Measurements from ENCODE around the gene MTA3.
A peak's percentile ranks its signal among the peaks of the same experiment; 100 is the strongest.
"Not testable (repeated sequence)": the region's sequence is repeated elsewhere in the genome, so short reads cannot be mapped to it uniquely, and the experiment has no call there.

MTA3 gene

DNA sequence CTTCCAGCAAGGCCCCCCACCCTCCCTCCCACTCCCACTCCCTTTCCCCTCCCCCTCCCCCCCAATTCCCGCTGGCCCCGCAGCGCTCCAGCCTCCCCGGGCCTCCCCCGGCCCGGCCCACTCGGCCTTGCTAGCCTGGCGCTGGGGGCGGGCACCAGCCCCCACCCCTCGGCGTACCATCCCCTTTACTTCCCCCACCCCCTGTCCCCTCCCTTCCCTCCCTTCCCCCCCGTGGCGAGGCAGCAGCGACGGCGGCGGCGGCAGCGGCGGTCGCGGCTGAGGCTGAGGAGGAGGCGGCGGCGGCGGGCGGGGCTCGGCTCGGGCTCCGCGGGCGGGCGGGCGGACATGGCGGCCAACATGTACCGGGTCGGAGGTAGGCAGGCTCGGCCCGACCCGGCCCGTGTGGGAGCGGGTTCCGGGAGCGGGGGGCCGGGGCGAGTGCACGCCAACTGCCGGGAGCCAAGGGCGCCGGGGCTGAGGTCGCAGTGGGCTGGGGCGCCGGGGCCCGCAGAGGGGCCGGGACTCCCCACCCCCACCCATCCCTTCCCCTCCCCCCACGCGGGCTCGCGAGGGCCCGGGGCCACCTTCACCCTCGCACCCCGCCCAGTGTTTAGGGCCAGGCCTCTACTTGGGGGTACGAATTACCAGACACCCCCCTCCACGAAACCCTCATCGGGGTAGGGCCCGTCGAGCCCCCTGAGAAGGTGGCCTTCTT, at the start of gene MTA3:
Gene MTA3, plus strand, starts transcription at position 232 of the 715 bp plus-strand sequence. Its CDS starts 114 bp downstream, at position 346.
- peak; percentile 37 for DNase-seq

DNA sequence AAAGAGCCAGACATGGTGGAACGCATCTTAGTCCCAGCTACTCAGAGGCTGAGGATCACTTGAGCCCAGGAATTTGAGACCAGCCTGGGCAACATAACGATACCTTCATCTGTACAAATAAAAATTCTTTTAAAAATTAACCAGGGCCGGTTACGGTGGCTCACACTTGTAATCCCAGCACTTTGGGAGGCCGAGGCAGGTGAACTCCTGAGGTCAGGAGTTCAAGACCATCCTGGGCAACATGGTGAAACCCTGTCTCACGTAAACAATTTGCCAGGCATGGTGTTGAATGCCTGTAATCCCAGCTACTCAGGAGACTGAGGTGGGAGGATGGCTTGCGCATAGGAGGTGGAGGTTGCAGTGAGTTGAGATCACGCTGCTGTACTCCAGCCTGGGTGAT, 48.8 kb upstream of the MTA3 start:
- no peak for DNase-seq

GRCh38 chr2:42522035-42522434, 46.4 kb upstream of the MTA3 start:
- no peak for DNase-seq

GRCh38 chr2:42523341-42523740, 45.1 kb upstream of the MTA3 start:
- DNase-seq = no peak

- DNase-seq = no peak
Observed at GRCh38 chr2:42532397-42532796, 36.0 kb upstream of the MTA3 start.

DNA sequence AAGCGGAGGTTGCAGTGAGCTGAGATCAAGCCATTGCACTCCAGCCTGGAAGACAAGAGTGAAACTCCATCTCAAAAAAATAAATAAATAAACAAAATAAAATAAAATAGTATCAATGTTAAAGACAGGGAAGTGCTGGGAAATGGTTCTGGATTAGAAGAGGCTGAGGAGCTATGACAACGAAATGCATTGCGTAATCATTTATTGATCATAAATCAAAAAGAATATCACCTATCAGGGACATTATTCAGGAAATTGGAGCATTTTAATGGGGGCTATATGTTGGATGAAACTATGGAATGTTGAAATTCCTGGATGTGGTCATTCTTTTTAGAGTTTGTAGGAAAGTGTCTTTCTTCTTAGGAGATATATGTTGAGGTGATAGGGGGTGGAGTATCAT, 30.9 kb upstream of the MTA3 start:
- no peak for DNase-seq

DNA sequence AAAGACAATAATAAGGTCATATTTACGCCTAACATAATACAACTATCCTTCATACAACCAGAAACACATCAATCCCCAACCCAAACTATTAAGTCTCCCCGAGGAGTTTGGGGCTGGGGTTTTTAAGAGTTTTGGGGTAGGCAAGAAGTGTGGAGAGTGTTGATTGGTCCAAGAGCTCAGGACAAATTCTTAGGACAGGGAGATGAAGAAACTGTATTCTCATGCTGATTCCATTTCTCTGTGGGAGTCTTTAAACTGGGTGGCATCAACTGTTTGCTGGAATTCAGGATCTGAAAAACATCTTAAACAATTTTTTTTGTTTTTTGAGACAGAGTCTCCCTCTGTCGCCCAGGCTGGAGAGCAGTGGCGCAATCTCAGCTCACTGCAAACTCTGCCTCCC, 25.6 kb upstream of the MTA3 start:
- DNase-seq = no peak

GRCh38 chr2:42545023-42545721, 23.3 kb upstream of the MTA3 start:
- no peak for DNase-seq

- DNase-seq = no peak
Observed at GRCh38 chr2:42545841-42546390, 22.5 kb upstream of the MTA3 start.

GRCh38 chr2:42547014-42547413, 21.4 kb upstream of the MTA3 start:
- peak; percentile 49 for DNase-seq

DNA sequence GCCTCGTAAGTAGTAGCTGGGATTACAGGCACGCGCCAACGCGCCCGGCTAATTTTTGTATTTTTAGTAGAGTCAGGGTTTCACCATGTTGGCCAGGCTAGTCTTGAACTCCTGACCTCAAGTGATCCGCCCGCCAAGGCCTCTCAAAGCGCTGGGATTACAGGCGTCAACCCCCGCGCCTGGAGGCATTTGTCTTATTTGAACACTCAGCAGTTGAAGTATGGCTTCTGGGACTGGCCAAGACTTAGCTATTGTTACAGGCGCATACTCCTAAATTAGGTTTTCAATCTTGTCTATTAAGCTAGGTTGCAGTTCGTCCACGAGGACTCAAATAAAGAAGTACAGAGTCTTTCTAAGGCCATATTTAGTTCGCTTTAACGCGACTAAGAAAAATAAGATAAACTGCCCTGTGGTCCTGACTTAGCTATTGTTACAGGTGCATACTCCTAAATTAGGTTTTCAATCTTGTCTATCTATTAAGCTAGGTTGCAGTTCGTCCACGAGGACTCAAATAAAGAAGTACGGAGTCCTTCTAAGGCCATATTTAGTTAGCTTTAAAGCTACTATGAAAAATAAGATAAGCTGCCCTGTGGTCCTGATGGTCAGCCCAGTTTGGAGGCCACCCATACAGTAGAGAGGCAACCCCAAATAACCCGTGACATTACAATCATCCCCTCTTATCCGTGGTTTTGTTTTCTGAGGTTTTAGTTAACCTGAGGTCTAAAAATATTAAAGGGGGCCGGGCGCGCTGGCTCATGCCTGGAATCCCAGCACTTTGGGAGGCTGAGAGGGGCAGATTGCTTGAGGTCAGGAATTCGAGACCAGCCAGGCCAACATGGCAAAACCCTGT, 20.8 kb upstream of the MTA3 start:
- no peak for DNase-seq

- DNase-seq = no peak
Observed at GRCh38 chr2:42550870-42551269, 17.6 kb upstream of the MTA3 start.

DNA sequence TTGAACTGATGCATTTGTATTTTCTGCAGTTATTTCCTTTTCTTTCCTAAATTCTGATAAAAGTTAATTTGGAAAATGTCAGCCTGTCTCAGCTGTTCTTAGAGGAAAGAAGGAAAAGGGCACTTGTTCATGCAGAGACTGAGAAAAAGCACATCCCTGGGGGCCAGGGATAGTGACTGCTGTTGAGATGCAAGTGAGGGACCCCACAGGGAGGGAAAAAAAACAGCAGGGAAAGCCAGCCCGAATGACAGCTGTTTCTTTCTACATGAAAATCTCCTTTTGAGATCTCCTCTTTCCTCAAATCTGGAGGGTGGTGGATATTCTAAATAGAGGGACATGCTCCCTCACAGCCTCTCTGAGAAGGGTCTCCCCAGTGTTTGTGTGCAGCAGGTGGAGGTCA, 14.0 kb upstream of the MTA3 start:
- DNase-seq = no peak

DNA sequence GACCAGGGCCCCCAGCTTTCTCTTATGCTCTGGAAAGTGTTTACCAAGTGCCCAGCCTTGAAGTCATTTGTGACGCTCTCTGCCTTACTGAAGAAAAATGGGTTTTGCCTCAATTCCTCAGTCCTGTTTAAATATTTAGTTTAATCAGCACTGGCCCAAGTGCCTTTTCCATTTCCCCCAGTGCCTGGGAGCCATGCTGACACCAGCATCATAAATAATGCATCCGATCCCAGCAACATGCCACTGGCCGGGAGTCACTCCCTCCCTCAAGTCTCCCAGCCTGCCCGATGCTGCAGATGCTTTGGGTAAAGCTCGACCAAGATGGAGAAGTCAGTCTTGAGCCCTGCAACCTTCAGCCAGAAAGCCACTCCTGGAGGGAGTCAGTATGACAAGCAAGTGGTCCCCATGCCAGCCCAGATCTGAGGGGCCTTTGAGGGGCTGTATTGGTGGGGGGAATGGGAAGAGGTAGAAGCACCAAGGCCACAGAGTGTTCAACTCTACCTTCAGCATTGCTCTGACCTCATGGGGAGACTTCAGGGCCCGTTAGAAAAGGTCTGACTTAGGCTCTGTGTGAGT, 12.0 kb upstream of the MTA3 start:
- DNase-seq = no peak

GRCh38 chr2:42557306-42557705, 11.1 kb upstream of the MTA3 start:
- DNase-seq = no peak

GRCh38 chr2:42558827-42559226, 9.6 kb upstream of the MTA3 start:
- DNase-seq = no peak

GRCh38 chr2:42560133-42560532, 8.3 kb upstream of the MTA3 start:
- DNase-seq = not testable (repeated sequence)

DNA sequence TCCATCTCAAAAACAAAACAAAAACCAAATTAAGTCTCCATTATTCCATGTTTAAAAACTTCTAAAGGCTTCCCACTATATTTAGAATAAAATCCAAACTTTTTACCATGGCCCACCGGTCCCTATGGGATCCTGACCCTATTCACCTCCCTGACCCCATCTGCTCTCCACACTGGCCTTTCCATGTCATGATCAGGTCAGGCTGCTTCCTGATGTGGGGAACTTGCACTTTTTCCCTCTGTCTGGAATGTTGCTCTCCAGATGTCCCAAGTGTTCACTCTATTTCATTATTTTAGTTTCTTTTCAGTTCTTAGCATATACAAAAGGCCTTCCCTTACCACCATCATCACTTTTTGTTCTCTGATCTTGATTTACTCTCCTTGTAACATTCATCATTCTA, 7.5 kb upstream of the MTA3 start:
- DNase-seq = no peak

GRCh38 chr2:42562474-42563144, 5.8 kb upstream of the MTA3 start:
- no peak for DNase-seq

DNA sequence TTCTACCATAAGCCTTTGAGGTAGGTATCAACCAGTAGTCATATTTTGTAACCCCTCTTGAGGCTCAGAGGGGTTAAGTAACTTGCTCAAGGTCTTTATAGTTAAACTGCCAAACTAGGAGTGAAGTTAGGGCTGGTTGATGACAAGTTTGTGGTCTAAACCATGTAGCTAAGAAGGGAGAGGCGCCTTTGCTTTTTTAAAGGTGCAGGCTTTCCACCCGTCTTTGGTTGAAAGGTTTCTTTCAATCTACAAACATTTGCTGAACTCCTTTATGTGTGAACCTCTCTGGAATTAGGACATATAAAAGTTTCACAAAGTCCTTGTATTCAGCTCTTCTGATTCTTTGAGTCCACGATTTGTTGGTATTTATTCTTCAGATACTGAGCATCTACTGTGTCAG, 2.4 kb upstream of the MTA3 start:
- no peak for DNase-seq

- DNase-seq = no peak
Observed at GRCh38 chr2:42566837-42567321, 1.6 kb upstream of the MTA3 start.

DNA sequence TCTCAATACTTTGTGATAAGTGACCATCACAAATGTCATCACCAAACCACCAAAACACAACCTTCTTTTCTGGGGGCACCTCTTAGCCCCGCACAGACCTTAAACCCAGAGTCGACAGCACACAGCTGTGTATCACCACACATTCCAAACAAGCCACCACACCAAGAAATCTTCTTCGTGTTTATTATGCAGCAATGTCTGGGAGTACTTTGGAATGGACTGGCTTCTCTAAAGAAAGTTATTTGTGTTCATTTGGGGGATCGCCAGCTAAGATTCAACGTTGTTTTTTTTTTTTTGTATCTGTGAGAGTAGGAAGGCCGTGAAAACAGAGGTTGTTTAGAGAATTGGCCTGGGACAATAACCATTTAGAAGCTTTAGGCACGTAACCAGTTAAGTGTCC, 1.1 kb upstream of the MTA3 start:
- no peak for DNase-seq

Data from inflammatory macrophage treated with lipopolysaccharide for 4 hours (primary cell).